GM11168 (cell line): ENCODE measurements around the gene LGALS9B.
"Not testable (repeated sequence)": the region's sequence is repeated elsewhere in the genome, so short reads cannot be mapped to it uniquely, and the experiment has no call there.

Experiments
- in situ Hi-C: fragments of 300-500 bp; cut with MboI; formaldehyde crosslinking; loops from one replicate; pipeline ENCODE4 v1.12.0; 2022; ENCODE audit warnings: low sequenced_read_pairs; ENCODE audit not compliant: unreplicated experiment

Gene LGALS9B

DNA sequence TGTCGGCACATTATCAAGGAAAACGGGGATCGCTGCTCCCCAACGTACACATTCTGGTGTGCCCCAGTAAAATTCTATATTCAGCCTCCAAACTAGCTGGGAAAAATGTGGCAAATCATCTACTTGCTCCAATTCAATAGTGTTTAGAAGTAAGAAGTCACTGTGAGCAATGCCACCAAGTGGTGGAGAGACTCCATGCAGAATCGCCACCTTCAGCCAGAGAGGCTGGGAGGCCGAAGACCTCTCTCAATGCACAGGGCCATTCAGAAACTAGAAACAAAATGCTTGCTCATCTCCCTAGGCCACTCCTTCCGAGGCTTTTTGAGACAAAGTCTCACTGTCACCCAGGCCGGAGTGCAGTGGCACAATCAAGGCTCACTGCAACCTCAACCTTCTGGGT is 48.5 kb downstream of the LGALS9B start:
- in situ Hi-C loops: not testable (repeated sequence)

DNA sequence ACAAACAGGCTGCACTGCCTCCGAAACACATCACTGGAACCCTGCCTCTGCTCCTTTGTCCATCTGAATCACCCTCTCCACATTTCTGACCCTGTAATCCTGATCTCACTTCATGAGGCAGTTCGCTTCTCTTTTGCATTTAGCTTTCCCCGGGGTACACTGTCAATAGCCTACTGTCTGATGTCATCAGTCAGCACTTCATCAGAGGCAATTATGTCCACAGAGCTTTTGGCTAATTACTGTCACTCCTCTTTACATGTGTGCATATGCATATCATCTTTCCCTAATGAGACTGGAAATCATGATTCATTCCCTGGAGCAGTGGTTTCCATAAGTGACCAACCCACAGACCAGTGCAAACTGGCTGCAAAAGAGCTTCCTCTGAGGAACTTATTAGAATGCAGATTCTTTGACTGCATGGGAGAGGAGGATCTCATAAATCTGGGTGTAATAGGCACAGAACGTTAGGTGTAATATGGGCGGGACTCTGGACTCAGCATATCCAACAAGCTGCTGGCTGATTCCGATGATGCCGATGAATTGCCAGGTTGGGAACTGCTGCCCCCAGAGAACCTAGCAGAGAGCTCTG is 49.8 kb downstream of the LGALS9B start:
- in situ Hi-C loops: not testable (repeated sequence)

DNA sequence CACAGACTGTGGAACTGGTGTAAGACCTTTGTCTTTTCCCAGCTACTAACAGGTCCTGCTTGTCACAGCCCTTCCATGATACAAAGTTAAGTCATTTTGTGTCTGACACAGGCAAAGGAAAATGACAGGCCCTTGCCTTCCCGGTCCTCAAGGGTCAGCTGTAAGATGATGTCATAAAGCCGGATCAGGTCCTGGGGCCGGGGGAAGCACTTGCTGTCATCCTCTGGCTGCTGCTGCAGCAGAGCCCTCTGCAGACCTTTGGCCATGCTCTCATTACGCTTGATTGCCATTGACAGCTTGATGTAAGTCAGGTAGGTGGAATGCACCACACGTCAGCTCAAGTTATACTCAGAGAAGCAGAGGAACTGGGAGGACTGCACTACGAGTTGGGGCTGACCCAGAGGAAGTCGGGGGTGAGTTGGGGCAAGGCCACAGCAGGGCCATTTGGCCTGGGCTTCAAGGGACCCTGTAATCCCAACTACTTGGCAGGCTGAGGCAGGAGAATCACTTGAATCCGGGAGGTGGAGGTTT is 50.9 kb downstream of the LGALS9B start:
- in situ Hi-C loops: not testable (repeated sequence)

DNA sequence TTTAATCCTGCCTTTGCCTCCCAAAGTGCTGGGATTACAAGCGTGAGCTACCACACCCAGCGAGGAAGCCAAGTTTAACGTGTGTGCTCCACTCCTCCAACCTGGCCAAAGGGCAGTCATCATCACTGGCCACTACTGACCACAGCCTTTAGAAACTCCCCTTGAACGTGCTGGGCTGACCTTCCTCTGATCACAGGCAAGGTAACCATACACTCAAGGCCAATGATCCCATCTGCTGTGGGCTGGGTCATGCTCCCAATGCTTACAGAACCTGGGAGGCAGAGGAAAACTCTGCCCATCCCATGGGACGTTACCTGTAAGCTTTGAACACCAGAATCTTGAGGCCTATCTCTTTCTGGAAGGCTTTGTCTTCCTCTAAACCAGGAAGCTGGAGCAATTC is 51.9 kb downstream of the LGALS9B start:
- in situ Hi-C loops: not testable (repeated sequence)

DNA sequence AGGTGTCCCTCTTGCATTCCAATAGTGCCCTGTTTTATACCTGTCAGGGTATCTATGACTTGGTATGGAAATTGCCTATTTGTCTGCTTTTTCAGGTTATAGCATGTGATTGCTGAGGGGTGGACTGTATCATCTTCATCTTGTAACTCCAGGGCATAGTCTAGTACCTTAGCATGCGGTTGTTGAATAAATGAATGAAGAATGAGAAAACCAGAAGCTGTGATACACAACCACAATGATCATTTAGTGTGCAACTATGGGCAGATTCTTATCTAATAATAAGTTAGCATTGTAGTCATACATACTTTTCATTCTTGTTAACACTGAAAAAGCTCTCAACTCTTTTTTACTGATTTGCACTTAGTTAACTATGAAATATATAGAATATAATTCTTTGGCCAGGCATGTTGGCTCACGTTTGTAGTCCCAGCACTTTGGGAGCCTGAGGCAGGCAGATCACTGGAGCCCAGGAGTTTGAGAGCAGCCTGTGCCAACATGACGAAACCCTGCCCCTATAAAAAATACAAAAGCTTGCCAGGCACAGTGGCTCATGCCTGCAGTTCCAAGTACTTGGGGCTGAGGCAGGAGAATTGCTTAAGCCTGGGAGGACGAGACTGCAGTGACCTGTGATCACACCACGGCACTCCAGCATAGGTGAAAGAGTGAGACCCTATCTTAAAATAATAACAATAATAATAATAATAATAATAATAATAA is 65.9 kb downstream of the LGALS9B start:
- in situ Hi-C loops: not testable (repeated sequence)

DNA sequence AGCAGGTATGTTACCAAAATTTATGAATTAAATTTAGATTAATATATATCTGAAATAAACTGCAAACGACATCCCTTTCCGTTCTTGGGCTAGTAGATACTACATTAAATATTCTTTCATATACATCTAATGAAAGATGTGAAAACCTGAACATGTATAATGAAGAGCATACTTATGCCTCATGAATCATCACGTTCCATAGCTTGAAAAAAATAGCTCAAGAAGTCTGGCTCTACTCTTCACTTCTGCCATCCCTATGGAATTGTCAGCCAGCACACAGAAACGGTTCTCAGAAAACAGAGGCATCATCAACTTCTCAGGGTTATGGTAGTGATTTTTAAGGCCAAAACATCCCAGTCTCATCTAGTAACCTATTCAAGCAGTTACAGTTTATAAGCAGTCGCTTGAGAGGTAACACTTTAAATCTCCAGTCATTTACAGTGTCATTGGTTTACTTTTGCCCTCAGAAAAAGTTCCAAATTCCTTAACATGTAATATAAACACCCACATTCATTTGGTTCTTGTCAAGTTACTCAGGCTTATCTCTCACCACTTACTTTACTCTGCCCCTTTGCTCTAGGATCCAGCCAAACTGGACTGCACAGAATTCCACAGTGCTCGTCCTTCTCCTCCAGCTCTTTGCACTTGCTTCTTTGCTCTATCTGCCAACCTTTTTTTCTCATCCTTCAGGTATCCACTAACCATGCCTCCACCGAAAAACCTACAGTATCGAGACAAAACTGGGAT is 66.6 kb downstream of the LGALS9B start:
- in situ Hi-C loops: not testable (repeated sequence)
